ENCODE data around the gene PTH1R. TPM values are rescaled to one million over a fixed set of nuclear protein-coding genes. Genes with fewer than 3 reads are reported as not detected.

PTH1R gene
- total and polyA plus RNA-seq, 12 donors = 1.5 to 89.8 (median 4.2) TPM

DNA sequence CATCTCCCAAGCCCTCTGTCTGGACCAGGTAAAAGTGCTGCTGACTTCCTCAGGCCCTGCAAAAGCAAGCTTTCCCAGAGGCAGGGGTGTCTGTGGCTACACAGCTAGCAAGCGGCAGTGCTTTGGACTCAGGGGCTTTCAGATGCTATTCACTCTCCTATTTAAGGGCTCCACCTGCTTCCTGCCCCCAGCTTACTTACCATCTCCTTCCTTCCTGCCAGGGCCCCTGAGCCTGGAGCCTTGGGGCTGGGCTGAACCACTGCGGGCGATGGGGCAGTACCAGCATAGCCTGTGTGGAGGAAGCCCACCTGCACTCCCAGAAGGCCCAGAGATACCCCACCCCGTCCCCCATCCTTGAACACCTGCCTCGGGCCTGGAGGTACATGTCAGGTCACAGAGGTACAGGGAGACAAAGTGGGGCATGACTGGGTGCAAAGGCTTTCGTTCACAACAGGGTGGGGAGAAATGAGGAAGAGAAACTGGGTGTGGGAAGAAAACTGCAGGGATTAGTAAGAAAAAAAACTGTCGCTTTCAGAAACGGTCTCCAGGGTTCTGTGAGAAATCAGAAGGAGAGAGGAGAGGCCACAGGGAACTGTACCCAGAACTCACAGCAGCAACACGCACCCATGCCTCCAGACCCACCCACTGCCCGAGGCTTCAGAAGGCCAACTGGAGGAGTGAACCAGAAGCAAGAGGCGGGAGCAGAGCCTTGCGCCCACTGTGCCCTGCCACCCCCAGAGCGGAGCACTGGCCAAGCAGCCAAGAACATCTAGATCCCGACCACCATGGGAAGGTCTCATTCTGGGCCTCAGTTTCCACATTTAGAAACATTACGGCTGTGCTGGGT is 49.6 kb downstream of the PTH1R start:
- H3K27me3 ChIP-seq = no peaks in the 10 kb centered on the region
- TF ChIP-seq, protein P1, sequence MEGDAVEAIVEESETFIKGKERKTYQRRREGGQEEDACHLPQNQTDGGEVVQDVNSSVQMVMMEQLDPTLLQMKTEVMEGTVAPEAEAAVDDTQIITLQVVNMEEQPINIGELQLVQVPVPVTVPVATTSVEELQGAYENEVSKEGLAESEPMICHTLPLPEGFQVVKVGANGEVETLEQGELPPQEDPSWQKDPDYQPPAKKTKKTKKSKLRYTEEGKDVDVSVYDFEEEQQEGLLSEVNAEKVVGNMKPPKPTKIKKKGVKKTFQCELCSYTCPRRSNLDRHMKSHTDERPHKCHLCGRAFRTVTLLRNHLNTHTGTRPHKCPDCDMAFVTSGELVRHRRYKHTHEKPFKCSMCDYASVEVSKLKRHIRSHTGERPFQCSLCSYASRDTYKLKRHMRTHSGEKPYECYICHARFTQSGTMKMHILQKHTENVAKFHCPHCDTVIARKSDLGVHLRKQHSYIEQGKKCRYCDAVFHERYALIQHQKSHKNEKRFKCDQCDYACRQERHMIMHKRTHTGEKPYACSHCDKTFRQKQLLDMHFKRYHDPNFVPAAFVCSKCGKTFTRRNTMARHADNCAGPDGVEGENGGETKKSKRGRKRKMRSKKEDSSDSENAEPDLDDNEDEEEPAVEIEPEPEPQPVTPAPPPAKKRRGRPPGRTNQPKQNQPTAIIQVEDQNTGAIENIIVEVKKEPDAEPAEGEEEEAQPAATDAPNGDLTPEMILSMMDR (IDR thresholded peaks at IDR 0.05) = no peak
- peaks cover 0 to 60% (median 27%) of the 10 kb centered on the region in 9 donors for H3K36me3 ChIP-seq
- intact Hi-C loops (cut with DNase I) = loop anchor here in 4 of 10 donors (5.0 to 10.0 kb wide), 3 partner anchors 50 to 398 kb away; partner anchors contain the start of genes CCDC12 (in 2 of the 4) and NBEAL2 (in 2 of the 4)
- H3K4me1 ChIP-seq = peaks cover 37 to 93% (median 85%) of the 10 kb centered on the region in 9 donors
- H3K27ac ChIP-seq = peak overlapping the region in 8 of 10 donors; percentile 54 to 87 (median 73)
- peak in 1 of 2 donors; percentile 6 for DNase-seq
- no peak for ATAC-seq
- 79 to 83% methylated on average over 15 of the region's 15 CpGs for WGBS, 2 donors
- H3K4me3 ChIP-seq = no peak overlapping the region
- H3K9me3 ChIP-seq = no peaks in the 10 kb centered on the region

DNA sequence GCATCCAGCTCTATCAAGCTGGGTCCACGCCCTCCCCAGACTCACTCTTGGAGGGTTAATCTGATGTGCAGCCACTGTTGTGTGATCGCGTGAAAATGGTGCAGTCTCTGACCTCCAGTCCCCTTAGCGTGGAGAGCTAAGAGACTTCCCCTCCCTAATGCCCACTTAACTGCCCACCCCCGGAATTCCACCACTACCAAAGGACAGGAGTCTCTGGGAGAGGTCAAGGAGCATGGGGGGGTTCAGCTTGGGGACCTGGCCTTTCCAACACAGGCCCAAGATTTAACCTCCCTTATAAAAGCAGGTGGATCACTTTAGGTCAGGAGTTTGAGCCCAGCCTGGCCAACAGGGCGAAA is 50.2 kb downstream of the PTH1R start:
- Histone ChIP-seq H3K27ac (peak overlapping the region in 7 of 10 donors; percentile 54 to 87 (median 77)), H3K4me1 (peaks cover 43 to 99% (median 91%) of the 10 kb centered on the region in 9 donors), H3K9me3 (no peaks in the 10 kb centered on the region), H3K36me3 (peaks cover 0 to 54% (median 26%) of the 10 kb centered on the region in 9 donors), H3K4me3 (no peak overlapping the region), H3K27me3 (no peaks in the 10 kb centered on the region)
- TF ChIP-seq, protein P1 (IDR thresholded peaks at IDR 0.05) = no peak
- DNase-seq (no peak), ATAC-seq (no peak)
- 90 to 91% methylated on average over 6 of the region's 6 CpGs for WGBS, 2 donors
- intact Hi-C loops (cut with DNase I) = loop anchor here in 5 of 10 donors (2.0 to 10.0 kb wide), 4 partner anchors 43 to 397 kb away; partner anchors contain the start of genes CCDC12 (in 2 of the 5) and NBEAL2 (in 2 of the 5)

DNA sequence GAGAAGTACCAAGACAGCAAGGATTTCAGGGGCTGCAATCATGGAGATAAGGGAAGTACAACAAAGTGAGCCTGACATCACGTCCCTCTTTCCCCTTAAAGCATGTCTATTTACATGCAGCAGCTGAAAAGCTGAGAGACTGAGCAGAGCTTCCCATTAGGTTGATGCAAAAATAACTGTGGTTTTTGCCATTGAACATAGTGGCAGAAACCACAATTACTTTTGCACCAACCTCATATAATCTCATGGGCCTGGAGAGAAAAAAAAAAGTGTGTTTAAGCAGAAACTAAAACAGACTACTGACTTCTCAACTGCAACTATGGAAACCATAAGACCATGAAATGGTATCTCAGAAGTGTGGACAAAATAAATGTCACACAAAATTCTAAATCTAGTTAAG is 50.8 kb downstream of the PTH1R start:
- Histone ChIP-seq H3K27me3 (no peaks in the 10 kb centered on the region), H3K4me1 (peaks cover 49 to 100% (median 94%) of the 10 kb centered on the region in 9 donors), H3K36me3 (peaks cover 0 to 48% (median 21%) of the 10 kb centered on the region in 9 donors), H3K27ac (peak overlapping the region in 7 of 10 donors; percentile 54 to 90 (median 79)), H3K4me3 (no peak overlapping the region), H3K9me3 (no peaks in the 10 kb centered on the region)
- no peak for ATAC-seq
- DNase-seq = peak in 1 of 2 donors; percentile 3
- TF ChIP-seq, protein P1 (IDR thresholded peaks at IDR 0.05) = no peak
- WGBS, 2 donors = 53 to 71% methylated on average over 1 of the region's 1 CpG
- intact Hi-C loops (cut with DNase I) = loop anchor here in 5 of 10 donors (2.0 to 10.0 kb wide), 4 partner anchors 43 to 397 kb away; partner anchors contain the start of genes CCDC12 (in 2 of the 5) and NBEAL2 (in 2 of the 5)

DNA sequence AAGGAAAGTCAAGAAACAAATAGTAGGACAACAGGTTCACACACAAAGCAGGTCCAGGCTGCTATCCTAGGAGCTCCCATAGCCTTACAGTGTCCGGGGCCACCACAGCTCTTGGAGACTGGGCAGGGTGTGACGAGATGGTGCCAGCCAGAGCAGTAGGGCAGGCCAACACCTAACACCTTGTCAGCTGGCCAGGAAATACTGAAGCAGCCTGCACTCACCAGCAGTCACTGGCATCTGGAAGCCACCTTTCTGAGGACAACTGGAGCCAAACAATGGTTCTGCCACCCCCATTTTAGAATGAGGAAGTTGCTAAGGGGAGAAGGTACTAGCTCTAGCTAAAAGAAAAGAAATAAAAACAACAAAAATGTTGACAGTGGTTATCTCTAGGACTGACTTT is 51.8 kb downstream of the PTH1R start:
- H3K9me3 ChIP-seq = no peaks in the 10 kb centered on the region
- intact Hi-C loops (cut with DNase I) = loop anchor here in 5 of 10 donors (2.0 to 10.0 kb wide), 4 partner anchors 41 to 395 kb away; partner anchors contain the start of genes CCDC12 (in 2 of the 5) and NBEAL2 (in 2 of the 5)
- DNase-seq (peak; percentile 71 to 81), ATAC-seq (peak; percentile 53 to 82 (median 66))
- H3K4me1 ChIP-seq = peaks cover 53 to 100% (median 96%) of the 10 kb centered on the region in 9 donors
- peaks cover 0 to 38% (median 12%) of the 10 kb centered on the region in 9 donors for H3K36me3 ChIP-seq
- WGBS, 2 donors = 49 to 63% methylated on average over 2 of the region's 2 CpGs
- no peaks in the 10 kb centered on the region for H3K27me3 ChIP-seq
- no peak overlapping the region for H3K4me3 ChIP-seq
- peak overlapping the region in 9 of 10 donors; percentile 23 to 90 (median 82) for H3K27ac ChIP-seq
- TF ChIP-seq, protein P1 (IDR thresholded peaks at IDR 0.05) = no peak
